ENCODE results near the gene DSC2.
"Not testable (repeated sequence)": the region's sequence is repeated elsewhere in the genome, so short reads cannot be mapped to it uniquely, and the experiment has no call there.

DSC2 gene

DNA sequence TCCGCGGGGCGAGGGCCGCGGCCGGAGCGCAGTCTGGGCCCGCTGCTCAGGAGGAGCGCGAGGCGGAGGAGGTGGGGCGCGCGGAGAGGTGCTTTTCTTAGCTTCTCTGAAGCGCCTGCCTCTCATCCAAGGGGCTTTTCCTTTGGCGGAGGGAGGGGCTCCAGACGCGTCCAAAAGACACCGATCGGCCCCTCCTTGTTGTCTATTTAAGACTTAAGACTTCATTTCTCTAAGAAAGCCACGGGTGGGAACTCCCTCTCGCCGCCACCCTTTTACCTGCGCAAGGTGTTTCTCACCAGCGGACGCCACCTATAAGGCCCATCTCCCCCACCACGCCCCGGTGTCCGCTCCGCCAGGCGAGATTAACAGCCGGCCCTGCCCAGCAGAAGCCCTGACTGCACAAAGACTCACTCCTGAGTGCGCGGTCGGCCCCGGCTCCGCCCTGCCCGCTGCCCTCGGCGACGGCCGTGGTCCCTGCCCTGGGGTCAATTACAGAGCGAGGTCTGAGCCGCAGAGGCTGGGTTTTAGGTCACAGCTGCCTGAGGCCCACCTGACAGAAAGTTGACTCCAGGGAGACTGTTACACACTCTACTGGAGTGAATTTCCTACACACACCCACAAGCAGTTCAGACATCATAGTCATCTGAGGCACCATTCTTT is at the start of gene DSC2:
Gene DSC2 (minus strand): TSS at position 397 of the 660 bp plus-strand sequence. CDS start 450 bp downstream, outside the sequence.
- no peak for DNase-seq

DNA sequence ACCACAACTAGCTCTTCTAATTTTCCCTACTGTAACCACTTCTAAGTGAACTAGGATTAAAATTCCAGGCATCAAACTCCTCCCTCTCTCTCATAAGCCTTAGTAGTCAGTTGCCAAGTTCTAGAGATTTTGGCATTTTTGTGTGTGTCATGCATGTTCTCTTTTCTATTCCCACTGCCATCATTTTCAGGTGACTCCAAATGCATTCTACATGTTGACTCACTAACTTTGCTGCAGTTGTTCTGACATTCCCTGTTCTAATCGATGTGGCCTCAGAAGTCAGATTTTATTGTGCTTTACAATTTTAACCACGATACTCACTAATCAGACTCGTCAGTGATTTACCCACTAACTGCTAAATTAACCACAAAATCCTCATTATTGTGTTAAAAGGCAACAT is 47.1 kb upstream of the DSC2 start:
- DNase-seq: no peak

DNA sequence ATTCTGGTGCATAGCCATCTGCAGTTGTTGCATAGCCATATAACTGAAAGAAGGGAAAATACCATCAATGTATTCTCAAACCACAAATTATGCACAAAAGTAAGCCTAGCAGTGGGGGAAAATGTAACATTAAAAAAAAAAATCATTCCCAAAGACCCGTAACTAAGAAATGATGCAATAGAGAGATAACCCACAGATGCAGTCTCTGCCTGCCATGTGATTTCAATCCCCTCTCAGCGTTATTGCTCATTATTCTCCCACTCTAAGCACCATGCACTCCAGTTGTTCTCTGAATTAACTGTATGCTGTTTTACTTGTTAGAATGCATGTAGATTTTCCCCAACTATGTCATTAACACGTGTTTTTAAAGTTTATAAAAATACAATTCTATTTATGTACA is 46.4 kb upstream of the DSC2 start:
- DNase-seq: no peak

DNA sequence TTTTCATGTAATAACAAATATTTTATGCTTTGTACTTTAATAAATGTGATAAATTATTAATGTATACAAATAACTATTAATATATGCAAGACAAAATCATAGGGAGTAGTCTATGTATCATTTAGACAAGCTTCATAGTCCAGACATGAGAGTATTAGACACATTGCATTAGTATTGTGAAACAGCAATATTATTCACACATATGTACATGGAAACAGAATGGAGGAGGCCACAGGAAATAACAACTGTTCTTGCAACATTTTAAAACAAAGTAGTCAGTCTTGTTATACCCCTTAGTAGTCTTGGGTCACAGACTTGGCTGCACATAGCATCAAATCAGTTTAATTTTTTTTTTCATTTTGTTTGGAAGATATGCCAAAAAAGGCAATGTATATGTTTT is 44.6 kb upstream of the DSC2 start:
- DNase-seq: no peak

DNA sequence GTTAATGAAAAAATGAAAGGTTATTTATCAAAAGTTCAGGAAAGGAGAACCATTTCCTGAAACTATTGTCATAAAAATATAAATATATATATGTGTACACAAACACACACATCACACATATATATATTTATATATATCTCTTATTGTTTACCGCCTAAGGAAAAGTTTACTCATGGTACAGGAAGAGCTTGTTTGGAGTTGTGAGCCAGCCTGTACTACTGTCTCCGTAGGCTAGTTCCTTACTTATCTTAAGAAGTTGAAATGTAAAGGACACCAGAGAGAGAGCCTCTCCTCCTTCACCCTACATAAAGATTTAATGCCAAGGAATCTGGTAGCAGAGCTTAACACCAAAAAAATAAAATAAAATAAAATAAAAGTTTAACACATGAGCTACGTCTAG is 40.8 kb upstream of the DSC2 start:
- DNase-seq: no peak

DNA sequence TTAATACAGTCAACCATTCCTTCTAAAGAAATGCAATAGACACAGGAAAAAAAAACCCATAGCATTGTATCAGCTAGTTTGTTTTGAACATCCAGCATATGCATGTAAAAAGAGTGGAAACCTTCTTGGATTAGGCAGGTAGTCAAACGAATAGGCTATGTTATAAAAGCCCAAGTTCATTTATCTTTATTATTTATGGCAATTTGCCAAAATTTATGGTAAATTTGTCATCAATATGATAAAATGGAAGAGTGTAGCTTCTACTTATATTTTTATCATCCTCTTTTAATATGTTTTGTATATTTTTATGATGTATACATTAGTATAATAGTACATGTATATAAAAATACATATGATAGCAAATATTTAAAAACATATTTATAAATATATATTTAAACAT is 36.5 kb upstream of the DSC2 start:
- no peak for DNase-seq

DNA sequence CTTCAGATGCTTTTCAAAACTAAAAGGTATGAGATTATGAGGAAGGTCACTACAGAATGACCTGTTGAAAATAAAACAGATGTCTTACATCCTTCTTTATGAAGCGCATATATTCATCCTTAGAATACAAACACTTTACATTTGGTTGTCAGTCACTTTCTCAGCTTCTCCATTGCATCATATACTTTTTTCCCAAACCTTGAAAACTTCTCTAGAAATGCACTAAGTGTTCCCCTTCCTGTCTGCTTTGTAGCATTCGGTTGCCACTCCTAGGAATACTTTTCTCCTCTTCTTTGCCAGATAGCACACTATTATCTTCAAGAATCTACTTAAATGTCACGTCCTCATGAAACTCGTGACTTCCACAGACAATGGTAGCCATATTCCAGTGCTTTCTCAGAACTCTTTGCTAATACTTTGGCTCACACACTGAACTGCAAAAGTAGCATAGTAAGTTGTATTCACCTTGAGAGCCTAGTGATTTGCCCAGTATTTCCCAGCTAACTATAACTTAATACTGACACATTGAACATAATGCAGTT is 32.8 kb upstream of the DSC2 start:
- no peak for DNase-seq

DNA sequence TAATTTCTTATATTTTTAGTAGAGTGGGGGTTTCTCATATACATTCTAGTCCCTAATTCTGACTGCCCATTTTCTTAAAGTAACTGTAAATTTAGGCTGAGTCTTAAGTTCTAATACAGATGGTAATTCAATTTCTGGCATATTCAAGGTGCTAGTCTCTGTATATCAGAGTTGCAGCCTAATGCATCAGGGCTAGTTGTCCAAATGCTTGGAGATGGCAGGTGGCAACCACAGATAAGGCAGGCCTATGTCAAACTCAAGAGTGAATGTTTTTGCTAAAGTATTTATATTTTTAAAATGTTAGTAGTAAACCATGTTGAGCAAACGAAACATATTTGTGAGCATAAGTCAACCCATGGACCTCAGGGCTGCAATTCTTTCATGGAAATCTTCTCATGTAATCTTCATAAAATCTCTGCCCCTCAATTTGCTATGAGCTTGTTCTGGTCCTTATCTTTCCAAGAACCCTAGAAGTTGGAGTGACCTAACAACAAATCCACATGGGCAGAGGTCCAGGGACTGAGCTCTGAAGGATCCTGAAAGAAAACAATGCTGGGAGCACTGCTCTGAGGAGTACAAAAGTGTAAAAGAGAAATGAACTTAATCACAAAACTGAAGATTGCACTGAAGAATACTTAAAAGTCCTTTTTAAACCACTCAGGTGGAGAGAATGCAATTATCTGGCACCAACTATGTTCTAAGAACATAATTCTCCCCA is 27.3 kb upstream of the DSC2 start:
- DNase-seq: no peak

DNA sequence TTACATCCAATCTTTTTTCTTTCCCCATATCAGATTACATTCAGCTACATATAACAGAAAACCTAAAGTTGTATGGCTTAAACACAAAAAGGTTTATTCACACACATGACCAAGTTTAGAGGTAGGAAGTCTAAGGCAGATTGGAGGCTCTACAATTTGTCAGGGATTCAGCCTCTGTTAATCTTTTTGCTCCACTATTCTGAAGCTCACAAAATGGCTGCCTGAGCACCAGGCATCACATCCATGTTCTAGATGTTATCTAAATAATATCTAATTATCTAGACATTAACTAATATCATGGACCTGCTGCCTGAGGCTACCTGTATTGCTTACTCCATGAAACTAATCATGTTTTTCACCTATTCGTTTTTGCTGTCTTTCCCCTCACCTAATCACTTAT is 23.7 kb upstream of the DSC2 start:
- DNase-seq: no peak

DNA sequence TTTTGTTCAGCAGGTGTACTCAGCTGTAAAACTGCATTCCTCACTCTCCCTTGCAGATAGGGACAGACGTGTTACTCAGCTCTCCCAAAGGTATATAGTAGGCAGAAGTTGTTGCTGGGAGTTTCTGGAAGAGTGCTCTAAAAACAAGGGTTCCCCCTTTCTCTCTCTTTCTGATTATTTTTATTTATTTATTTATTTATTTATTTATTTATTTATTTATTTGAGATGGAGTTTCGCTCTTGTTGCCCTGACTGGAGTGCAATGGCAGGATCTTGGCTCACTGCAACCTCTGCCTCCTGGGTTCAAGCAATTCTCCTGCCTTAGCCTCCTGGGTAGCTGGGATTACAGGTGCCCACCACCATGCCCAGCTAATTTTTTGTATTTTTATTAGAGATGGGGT is 20.9 kb upstream of the DSC2 start:
- not testable (repeated sequence) for DNase-seq

DNA sequence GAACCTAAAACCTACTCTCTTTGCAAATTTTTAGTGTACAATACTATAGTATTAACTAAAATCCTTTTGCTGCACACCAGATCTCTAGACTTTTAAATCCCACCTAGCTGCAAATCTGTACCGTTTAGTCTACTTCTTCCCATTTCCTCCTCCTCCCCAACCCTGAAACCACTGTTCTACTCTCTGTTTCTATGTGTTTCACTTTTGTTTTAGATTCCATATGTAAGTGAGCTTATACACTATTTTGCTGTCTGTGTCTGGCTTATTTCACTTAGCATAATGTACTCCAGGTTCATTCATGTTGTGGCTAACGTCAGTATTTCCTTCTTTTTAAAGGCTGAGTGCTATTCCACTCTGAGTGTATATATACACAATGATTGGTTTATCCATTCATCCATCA is 18.4 kb upstream of the DSC2 start:
- no peak for DNase-seq

DNA sequence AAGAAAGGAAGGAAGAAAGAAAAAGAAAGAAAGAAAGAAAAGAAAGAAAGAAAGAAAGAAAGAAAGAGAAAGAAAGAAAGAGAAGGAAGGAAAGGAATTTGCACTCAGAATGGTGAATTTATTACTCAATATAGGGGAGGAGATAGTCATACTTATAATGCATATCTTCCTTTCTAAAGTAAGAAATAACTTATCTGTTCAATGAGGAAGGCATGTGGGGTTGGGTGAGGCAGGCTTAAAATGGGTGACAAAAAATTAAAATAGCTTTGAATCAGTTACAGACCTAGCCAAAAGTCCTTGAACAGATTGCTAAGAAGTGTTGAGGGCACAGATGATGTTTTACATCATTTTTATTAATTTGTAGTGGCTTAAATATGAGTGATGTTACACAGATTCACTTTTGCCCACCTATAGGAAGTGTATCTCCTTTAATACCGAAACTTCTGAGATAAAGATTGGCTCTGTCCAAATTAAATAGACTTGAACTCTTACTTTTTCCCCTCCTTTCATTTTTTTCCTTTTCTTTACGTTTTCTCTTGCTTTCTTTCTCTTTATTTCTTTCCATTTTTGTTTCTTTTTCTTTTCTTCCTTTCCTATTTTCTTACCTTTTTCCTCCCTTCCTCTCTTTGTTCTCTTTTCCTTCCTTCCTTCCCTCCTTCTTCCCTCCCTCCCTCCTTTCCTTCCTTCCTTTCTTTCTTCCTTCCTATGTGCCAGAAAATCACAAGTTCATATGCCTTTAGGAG is 14.8 kb upstream of the DSC2 start:
- DNase-seq: no peak

DNA sequence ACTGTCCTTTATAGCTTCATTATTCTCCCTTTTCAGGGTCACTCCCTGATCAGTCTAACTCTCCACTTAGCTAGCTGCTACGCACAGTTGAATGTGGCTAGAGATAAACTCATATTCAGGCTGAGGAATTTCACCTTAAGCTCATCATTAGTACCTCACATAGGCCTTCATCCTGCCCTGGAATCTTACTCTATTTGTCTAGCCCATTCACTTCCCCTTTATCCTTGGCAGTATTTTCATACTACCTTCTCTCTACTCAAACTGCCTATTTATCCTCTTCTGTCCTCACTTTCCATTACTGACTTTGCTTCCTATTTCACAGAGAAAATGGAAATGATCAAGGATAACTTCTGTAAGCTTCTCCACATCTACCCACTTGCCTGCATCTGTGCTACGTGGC is 10.6 kb upstream of the DSC2 start:
- no peak for DNase-seq

DNA sequence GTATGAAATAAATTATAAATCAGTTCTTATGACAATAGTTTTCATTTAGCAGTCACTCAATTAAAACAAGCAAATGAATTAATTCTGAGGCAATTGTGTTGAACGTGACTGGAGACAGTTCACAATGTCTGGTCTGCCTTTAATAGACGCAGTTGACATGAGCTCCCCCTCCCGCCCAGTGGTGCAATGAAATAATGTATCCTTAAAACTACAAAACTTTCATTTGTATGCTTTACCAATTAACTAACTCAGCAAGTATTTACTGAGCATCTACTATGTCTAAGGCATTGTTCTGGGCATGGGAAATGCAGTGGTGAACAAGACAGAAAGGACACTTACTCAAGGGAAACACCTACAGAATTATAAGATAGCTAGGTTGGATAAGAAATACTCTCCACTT is 3.5 kb upstream of the DSC2 start:
- DNase-seq: no peak

DNA sequence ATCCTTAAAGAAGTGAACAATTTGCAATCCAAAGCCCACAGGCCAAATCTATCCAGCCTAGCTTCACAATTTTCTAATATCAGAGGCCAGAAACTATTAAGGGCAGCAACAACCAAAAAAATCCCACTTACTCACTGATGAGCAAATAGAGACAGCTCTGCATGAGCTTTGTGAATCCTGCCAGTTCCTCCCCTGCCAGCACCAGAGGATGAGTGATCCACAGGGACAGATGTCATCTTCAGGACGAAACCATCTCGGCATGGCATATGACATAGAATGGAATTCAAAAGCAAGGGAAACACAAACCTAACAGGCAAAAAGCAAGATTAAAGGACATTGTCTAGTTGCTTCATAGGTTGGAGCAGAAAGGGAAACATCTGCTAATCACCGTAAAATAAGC is 2.2 kb upstream of the DSC2 start:
- DNase-seq: no peak

DNA sequence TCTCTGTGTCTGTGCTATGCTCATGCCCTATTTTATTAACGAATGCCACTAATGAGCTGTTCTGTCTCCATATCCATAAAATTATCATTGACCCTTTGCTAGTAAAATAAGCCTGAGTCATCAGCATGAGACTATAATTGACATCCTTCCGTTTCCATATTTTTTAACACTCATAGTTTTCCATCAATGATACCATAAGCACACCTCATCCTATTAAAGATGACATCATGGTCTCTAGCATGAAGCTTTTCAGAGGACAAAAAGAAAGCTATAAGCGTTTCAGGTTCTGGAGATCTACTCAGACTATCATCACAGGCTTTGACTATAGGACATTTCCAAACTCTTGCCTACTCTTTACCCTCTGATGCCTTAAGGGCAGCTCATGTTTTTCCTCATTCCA is 1.2 kb upstream of the DSC2 start:
- no peak for DNase-seq

DNA sequence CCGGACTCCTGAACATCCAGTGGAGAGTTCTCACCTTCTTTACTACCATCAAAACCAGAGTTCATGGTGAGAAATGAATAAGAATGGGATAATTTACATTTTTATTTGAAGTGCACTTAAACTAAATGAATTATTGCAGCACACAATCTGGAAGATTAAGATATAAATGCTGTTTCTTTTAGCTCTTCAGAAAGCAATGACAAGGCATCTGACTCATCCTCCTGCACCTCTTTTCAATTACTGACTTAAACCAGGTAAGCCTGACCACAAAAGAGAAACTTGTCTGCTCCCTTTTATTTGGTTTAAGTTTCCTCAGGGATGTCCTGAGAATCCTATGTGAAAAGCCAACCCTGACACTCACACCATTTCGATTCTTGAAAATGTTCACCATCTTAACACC is 720 bp upstream of the DSC2 start:
- DNase-seq: no peak

DNA sequence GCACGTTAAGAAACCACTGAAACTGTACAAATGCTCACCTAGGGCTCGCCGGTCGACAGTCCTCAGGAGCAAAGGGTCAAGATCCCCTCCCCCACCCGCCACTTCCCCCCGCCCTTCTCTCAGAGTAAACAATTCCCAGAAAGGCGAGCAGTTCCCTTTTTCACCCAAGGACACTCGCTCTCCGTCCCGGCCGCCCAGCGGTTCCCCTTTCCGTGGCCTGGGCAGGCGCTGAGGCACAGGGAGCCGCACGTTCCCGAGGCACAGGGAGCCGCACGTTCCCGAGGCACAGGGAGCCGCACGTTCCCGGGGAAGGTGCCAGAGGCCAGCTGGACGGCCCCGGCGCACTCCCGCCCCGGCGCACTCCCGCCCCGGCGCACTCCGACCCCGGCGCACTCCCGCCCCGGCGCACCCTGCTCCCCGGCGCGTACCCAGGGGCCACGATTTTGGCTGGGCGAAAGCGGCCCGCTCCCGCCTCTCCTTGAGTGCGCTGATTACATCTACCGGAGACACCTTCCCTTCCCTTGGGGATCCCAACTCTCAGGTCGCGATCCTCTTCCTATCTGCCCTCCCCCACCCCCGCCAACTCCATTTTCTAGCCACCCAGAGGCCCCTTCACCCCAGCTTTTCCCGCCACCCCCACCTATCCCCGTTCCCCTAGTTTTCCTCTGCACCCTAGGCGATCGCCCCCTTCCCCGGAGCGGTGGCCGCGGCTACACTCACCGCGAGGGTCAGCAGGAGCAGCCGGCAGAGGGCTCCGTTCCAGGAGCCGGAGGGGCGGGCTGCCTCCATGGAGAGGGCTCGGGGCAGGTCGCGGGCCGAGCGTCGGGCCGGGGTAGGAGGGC is 817 bp downstream of the DSC2 start:
- DNase-seq: no peak

DNA sequence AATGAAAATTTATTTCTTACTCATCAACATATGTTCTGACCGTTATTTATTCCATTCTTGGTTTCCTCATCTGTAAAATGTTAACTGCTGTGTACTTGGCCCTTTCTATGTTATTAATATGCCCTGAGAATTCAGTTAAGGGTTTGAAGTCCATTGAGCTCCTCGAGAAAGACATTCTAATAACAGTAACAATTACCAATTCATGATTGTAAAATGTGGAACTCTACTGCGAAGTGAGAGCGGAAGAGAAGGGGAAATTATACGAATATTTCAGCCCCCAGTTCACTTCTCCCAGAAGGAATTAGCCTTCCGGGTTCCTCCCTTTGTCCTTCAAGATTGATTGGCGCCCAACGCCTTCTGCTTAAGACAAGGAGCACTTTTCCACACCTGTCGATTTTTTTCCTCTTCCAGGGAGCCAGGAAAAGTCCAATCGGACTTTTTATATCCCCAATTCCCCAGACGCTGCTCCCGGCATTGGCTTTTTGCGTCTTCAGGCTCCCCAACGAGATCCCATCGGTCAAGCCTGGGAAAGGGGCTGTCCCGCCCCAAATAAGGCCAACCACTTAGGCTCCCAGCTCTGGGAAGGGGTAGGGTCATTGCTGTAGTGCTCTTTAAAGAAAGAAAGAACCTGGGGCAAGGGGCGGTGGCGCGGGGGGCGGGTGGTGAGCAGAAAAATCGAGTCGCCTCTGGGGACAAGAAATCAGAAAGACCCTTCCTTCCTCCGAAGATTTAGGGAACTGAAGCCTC is 1.6 kb downstream of the DSC2 start:
- DNase-seq: no peak

DNA sequence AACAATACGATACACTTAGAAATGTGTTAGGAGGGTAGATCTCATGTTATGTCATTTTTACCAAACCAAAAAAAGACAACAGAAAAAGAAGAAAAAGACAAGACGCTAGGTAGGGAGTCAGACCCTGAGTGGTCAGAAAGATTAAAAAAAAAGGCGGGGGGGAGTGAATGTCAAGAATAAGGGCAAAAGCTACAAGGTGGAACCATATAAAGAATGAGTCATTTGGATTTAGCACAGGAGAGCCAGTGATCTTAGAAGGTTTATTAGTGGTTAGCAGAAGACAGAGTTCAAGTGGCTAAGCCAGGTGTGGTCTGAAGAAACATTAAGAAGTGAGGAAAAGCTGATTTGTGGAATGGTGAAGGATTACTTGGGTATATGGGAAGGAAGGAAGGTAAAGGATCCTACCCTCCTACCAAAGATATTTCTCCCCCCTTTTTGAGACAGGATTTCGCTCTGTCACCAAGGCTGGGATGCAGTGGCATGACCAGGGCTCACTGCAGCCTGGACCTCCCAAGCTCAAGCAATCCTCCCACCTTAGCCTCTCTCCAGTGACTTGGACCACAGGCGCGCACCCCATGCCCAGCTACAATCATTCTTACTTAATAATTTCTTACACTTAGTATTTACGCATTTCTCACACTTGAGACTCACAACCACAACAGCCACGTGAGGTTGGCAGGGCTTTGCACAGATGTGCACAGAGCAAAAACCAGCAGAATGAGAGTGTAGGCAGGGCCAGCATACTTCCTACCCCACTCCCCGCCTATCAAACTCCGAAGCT is 2.6 kb downstream of the DSC2 start:
- no peak for DNase-seq

DNA sequence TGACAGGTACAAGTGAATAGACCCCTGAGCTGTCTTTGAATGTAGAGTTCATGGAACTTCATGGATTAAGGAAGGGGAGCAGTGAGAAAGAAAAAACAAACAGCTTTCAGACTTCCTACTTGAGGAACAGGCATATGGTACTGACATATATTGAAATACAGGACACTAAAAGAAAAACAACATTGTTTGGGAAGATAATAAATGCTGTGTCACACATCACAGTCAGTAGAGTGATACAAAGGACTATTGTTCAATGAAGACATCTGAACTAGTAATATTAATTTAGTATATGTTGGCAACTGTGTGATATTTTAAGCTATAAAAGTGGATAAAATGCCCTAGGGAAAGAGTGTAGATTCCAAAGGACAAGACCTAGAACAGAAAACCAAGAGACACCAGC is 3.3 kb downstream of the DSC2 start:
- DNase-seq: no peak

All from activated CD4-positive, CD25-positive, alpha-beta regulatory T cell (primary cell).